GM12878 (cell line): ENCODE measurements around the gene IFT81. TPM values are rescaled to one million over a fixed set of nuclear protein-coding genes. Genes with fewer than 3 reads are reported as not detected.

Experiments
- ATAC-seq: fragments of 200-7000 bp; cut with Tn5 transposase; 3 replicates; pipeline ENCODE4 v1.9.1; 2020; ENCODE audit warnings: mild to moderate bottlenecking, moderate library complexity
- BruUV-seq: library from RNA; stranded (reverse); fragments of 400-500 nt; replicated peaks from 2 replicates; lab custom pipeline; 2021; lab: Mats Ljungman, UMichigan
- CTCF ChIA-PET: fragments of 300-600 bp; sonication (Branson Sonifier 250); formaldehyde crosslinking; extraction: SDS; loops from one replicate; lab custom pipeline; 2021; ENCODE audit warnings: inconsistent platforms; lab: Yijun Ruan, JAX
- POLR2A ChIA-PET: fragments of 350-600 bp; formaldehyde crosslinking; extraction: SDS; loops from one replicate; lab custom pipeline; 2021; ENCODE audit warnings: inconsistent platforms; lab: Charles Lee
- RAD21 ChIA-PET: fragments of 300-600 bp; sonication (Branson Sonifier 250); formaldehyde crosslinking; loops from one replicate; lab custom pipeline; 2023; ENCODE audit warnings: antibody characterized with exemption; ENCODE audit not compliant: unreplicated experiment; lab: Charles Lee
- SMC1A ChIA-PET: fragments of 300-600 bp; sonication (Branson Sonifier 250); formaldehyde crosslinking; loops from one replicate; lab custom pipeline; 2023; ENCODE audit not compliant: unreplicated experiment, uncharacterized antibody; lab: Charles Lee
- DNase-seq: peaks from one replicate; pipeline ENCODE4 v3.0.0-alpha.2; 2011; ENCODE audit warnings: low read depth, low spot score
- FAIRE-seq: peaks from 3 replicates; lab custom pipeline; 2011; peaks lifted over from hg19 to GRCh38; lab: Jason Lieb, UNC
- H2AFZ ChIP-seq: 2 replicates; pipeline ENCODE4 v1.6.0; 2011; ENCODE audit warnings: low read depth, low read length, control low read depth; ENCODE audit not compliant: control insufficient read depth
- H3K27ac ChIP-seq: 2 replicates; pipeline ENCODE4 v1.5.1; 2011; ENCODE audit warnings: control low read depth; ENCODE audit not compliant: control insufficient read depth, insufficient read depth
- H3K27me3 ChIP-seq, 2 experiments: replicated peaks in 1 of 2; 2 replicates each; pipeline versions ENCODE4 v1.6.0 to v1.6.1; 2011; ENCODE audit warnings: low read length in 1 of 2; ENCODE audit not compliant: control insufficient read depth in 2 of 2, insufficient read depth in 2 of 2
- H3K36me3 ChIP-seq, 2 experiments: 2 replicates each; pipeline ENCODE4 v1.5.1; 2011; ENCODE audit warnings: low read length in 1 of 2; ENCODE audit not compliant: control insufficient read depth in 2 of 2, insufficient read depth in 2 of 2
- H3K4me1 ChIP-seq: 2 replicates; pipeline ENCODE4 v1.6.1; 2011; ENCODE audit warnings: mild to moderate bottlenecking, low read length, moderate library complexity, mixed read lengths; ENCODE audit not compliant: control insufficient read depth, insufficient read depth
- H3K4me2 ChIP-seq: 2 replicates; pipeline ENCODE4 v1.6.0; 2011; ENCODE audit warnings: control low read depth; ENCODE audit not compliant: control insufficient read depth, insufficient read depth
- H3K4me3 ChIP-seq: fragments of 200-600 bp; sonication (generic); 2 replicates; pipeline ENCODE4 v1.5.1; 2016
- H3K79me2 ChIP-seq: 2 replicates; pipeline ENCODE4 v1.6.0; 2011; ENCODE audit warnings: low read length; ENCODE audit not compliant: control insufficient read depth, insufficient read depth
- H3K9ac ChIP-seq: 2 replicates; pipeline ENCODE4 v1.8.0; 2011; ENCODE audit warnings: low read length, control low read depth, mixed read lengths; ENCODE audit not compliant: control insufficient read depth, insufficient read depth
- H3K9me3 ChIP-seq: replicated peaks from 3 replicates; pipeline ENCODE4 v1.5.1; 2011; ENCODE audit warnings: mild to moderate bottlenecking, low read length; ENCODE audit not compliant: control insufficient read depth, insufficient read depth
- H4K20me1 ChIP-seq: 2 replicates; pipeline ENCODE4 v1.6.0; 2011; ENCODE audit not compliant: control insufficient read depth, insufficient read depth
- GATAD2B ChIP-seq: fragments of 450-650 bp; conservative IDR thresholded peaks from 2 replicates; pipeline ENCODE4 v1.6.1; 2017; ENCODE audit warnings: low read depth, mild to moderate bottlenecking, moderate library complexity
- MTA3 ChIP-seq: IDR thresholded peaks from 2 replicates; pipeline ENCODE4 v1.6.1; 2012; ENCODE audit warnings: low read length, inconsistent platforms, borderline replicate concordance
- SRF ChIP-seq, 2 experiments: IDR thresholded peaks; 2 replicates each; pipeline ENCODE4 v1.6.1; 2011; ENCODE audit warnings: low read depth in 2 of 2, low read length in 2 of 2, mild to moderate bottlenecking in 1 of 2, moderate library complexity in 1 of 2
- TBL1XR1 ChIP-seq: IDR thresholded peaks from 2 replicates; pipeline ENCODE4 v1.6.1; 2012; ENCODE audit warnings: low read depth, low read length, improper control_type of control experiment
- TCF12 ChIP-seq: IDR thresholded peaks from 2 replicates; pipeline ENCODE4 v1.6.1; 2011; ENCODE audit warnings: low read depth, mild to moderate bottlenecking, low read length
- USF1 ChIP-seq: IDR thresholded peaks from 2 replicates; pipeline ENCODE4 v1.6.1; 2011; ENCODE audit warnings: borderline replicate concordance, low read depth, mild to moderate bottlenecking, moderate library complexity, mixed read lengths, low read length; ENCODE audit not compliant: insufficient read depth; ENCODE audit errors: extremely low read length
- WRNIP1 ChIP-seq: IDR thresholded peaks from 2 replicates; pipeline ENCODE4 v1.6.1; 2011; ENCODE audit warnings: low read depth, low read length, improper control_type of control experiment, borderline replicate concordance
- WGBS: methylation state at CpG from one replicate; pipeline ENCODE4 v1.1.6; 2016; ENCODE audit warnings: low lambda C conversion rate; ENCODE audit not compliant: insufficient replicate concordance, insufficient coverage; ENCODE audit errors: missing lambda C conversion rate; 5-methylcytosine and 5-hydroxymethylcytosine counted together
- in situ Hi-C: fragments of 300-500 bp; cut with MboI; formaldehyde crosslinking; loops from 9 replicates; pipeline ENCODE4 v1.14.3; 2018; ENCODE audit warnings: mixed read lengths
- intact Hi-C: fragments of 100-400 bp; cut with micrococcal nuclease; formaldehyde crosslinking; loops from one replicate; pipeline ENCODE4 v1.14.2; 2022; ENCODE audit not compliant: unreplicated experiment
- polyA plus RNA-seq, 11 experiments: library from polyadenylated mRNA; depleted of rRNA in 4 of 11; unstranded in 6 of 11; stranded (reverse) in 5 of 11; fragments of >200 nt; fragmentation: Nextera tagmentation in 4 of 11; fragmentation: Illumina TruSeq in 1 of 11; extraction: Ambion mirVana in 4 of 11; extraction: Trizol in 1 of 11; gene quantifications; 1 replicate in 1 of 11; 2 replicates in 10 of 11; pipeline versions ENCODE4 v1.2.1 to v1.2.3, GENCODE V29; 2011 to 2016; ENCODE audit warnings: inconsistent platforms in 2 of 11, missing spikeins in 2 of 11, low read depth in 1 of 11
- total RNA-seq, 4 experiments: library from RNA; depleted of rRNA in 3 of 4; stranded (reverse); fragments of >200 nt in 3 of 4; fragmentation: Illumina TruSeq in 1 of 4; extraction: Trizol in 1 of 4; gene quantifications; 2 replicates each; pipeline versions ENCODE4 v1.2.1 to v1.2.3, GENCODE V29; 2013 to 2021
- TF ChIP-seq, protein P1 (sequence below): fragments of 450-650 bp; IDR thresholded peaks from 2 replicates; pipeline ENCODE4 v1.6.1; 2017; ENCODE audit warnings: mild to moderate bottlenecking, moderate library complexity
- TF ChIP-seq, protein P2 (sequence below): IDR thresholded peaks from 2 replicates; pipeline ENCODE4 v1.6.1; 2012; ENCODE audit warnings: mild to moderate bottlenecking, low read depth, low read length

Gene IFT81
- total and polyA plus RNA-seq, 10 of the 15 experiments (the other 5 are each of a cell fraction or from before 2014, with no cell fraction given) = 4.1 to 9.9 (median 5.6) TPM

DNA sequence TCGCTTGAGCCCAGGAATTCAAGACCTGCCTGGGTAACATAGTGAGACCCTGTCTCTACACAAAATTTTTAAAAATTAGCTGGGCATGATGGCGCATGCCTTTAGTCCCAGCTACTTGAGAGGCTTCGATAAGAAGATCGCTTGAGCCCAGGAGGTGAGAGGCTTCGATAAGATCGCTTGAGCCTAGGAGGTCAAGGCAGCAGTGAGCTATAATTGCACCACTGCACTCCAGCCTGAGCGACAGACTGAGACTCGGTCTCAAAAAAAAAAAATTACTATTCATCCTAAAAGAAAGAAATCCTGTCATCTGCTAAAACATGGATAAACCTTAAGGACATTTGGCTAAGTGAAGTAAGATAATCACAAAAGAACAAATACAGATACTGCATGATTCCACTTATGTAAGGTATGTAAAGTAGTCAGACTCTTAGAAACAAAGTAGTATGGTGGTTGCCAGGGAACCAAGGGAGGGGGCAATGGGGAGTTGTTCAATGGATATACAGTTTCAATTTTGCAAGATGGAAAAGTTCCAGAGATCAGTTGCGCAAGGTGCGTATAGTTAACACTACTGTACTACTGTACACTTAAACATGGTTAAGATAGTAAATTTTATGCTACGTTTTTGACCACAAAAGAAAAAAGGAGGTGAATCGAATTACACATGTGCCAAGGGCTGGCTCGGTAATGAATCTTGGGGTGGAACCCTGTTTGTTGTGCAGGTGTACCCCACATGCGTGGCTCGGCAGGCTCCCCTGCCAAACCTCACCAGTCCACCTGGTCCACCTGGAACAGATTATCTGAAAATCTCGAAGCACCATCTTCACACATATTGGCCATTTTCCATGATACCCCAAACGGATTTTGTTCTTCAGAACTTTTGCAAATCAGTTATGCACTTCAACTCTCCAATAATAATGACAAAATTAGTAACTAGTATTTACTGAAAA is 138.6 kb downstream of the IFT81 start (continued):
- TF ChIP-seq, protein P1, sequence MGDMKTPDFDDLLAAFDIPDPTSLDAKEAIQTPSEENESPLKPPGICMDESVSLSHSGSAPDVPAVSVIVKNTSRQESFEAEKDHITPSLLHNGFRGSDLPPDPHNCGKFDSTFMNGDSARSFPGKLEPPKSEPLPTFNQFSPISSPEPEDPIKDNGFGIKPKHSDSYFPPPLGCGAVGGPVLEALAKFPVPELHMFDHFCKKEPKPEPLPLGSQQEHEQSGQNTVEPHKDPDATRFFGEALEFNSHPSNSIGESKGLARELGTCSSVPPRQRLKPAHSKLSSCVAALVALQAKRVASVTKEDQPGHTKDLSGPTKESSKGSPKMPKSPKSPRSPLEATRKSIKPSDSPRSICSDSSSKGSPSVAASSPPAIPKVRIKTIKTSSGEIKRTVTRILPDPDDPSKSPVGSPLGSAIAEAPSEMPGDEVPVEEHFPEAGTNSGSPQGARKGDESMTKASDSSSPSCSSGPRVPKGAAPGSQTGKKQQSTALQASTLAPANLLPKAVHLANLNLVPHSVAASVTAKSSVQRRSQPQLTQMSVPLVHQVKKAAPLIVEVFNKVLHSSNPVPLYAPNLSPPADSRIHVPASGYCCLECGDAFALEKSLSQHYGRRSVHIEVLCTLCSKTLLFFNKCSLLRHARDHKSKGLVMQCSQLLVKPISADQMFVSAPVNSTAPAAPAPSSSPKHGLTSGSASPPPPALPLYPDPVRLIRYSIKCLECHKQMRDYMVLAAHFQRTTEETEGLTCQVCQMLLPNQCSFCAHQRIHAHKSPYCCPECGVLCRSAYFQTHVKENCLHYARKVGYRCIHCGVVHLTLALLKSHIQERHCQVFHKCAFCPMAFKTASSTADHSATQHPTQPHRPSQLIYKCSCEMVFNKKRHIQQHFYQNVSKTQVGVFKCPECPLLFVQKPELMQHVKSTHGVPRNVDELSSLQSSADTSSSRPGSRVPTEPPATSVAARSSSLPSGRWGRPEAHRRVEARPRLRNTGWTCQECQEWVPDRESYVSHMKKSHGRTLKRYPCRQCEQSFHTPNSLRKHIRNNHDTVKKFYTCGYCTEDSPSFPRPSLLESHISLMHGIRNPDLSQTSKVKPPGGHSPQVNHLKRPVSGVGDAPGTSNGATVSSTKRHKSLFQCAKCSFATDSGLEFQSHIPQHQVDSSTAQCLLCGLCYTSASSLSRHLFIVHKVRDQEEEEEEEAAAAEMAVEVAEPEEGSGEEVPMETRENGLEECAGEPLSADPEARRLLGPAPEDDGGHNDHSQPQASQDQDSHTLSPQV = no peak

DNA sequence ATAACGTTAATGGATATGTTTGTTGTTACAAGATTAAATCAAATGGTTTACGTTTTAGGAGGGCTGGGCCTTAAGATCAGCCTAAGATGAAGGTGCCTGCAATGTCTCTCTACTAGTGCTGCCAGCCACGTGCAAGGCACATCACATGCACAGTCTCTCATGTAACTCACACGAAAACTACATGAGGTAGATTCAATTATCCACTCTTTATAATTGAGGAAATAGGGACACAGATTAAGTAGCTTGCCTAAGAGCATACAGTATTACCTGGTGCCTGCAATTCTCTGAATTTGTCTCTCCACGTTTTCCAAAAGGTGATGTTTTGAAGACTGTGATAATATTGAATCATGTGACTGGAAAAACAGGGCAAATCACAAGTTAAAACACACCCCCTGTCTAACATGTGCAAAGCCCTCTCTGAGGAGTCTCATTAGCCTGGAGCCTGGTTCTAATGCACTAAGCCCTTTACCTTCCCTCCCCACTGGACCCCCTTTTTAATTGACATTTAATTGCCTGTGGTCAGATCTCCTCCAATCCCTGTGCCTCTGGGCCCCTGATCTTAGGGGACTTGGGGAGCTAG is 142.3 kb downstream of the IFT81 start:
- Histone ChIP-seq H3K36me3 (no peaks in the 10 kb centered on the region), H3K79me2 (no peaks in the 10 kb centered on the region), H3K27me3 (no peaks in the 10 kb centered on the region), H4K20me1 (no peaks in the 10 kb centered on the region), H3K27ac (no peak overlapping the region), H3K4me2 (no peak overlapping the region), H2AFZ (no peak overlapping the region), H3K4me1 (no peaks in the 10 kb centered on the region), H3K4me3 (no peak overlapping the region), H3K9ac (no peak overlapping the region), H3K9me3 (no peaks in the 10 kb centered on the region)
- POLR2A ChIA-PET = interaction anchor here (1.1 kb wide), 1 partner anchor 14 kb away, joined by 3 read pairs; no protein-coding TSS in a partner anchor
- no peak for ATAC-seq
- CTCF ChIA-PET = no interaction called here
- SMC1A ChIA-PET = no interaction called here
- no TSS peak for BruUV-seq
- 39% methylated on average over 5 of the region's 5 CpGs for WGBS
- DNase-seq = no peak
- RAD21 ChIA-PET = no interaction called here
- no peak for FAIRE-seq
- intact Hi-C loops (no loop called here), in situ Hi-C loops (no loop called here)
- TF ChIP-seq, protein P2, sequence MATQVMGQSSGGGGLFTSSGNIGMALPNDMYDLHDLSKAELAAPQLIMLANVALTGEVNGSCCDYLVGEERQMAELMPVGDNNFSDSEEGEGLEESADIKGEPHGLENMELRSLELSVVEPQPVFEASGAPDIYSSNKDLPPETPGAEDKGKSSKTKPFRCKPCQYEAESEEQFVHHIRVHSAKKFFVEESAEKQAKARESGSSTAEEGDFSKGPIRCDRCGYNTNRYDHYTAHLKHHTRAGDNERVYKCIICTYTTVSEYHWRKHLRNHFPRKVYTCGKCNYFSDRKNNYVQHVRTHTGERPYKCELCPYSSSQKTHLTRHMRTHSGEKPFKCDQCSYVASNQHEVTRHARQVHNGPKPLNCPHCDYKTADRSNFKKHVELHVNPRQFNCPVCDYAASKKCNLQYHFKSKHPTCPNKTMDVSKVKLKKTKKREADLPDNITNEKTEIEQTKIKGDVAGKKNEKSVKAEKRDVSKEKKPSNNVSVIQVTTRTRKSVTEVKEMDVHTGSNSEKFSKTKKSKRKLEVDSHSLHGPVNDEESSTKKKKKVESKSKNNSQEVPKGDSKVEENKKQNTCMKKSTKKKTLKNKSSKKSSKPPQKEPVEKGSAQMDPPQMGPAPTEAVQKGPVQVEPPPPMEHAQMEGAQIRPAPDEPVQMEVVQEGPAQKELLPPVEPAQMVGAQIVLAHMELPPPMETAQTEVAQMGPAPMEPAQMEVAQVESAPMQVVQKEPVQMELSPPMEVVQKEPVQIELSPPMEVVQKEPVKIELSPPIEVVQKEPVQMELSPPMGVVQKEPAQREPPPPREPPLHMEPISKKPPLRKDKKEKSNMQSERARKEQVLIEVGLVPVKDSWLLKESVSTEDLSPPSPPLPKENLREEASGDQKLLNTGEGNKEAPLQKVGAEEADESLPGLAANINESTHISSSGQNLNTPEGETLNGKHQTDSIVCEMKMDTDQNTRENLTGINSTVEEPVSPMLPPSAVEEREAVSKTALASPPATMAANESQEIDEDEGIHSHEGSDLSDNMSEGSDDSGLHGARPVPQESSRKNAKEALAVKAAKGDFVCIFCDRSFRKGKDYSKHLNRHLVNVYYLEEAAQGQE = no peak
- no peak for TF ChIP-seq MTA3
- no peak for TF ChIP-seq TBL1XR1
- no peak for TF ChIP-seq GATAD2B
- no peak for TF ChIP-seq USF1
- TF ChIP-seq WRNIP1 = no peak
- no peak for TF ChIP-seq SRF (IDR thresholded peaks at IDR 0.05; ENCODE audit: low read depth in 2 of 2, low read length in 2 of 2)
- no peak for TF ChIP-seq TCF12
